Fibroblast of the aortic adventitia (primary cell): ENCODE data around the gene RREB1. TPM values are rescaled to one million over a fixed set of nuclear protein-coding genes. Genes with fewer than 3 reads are reported as not detected.

Experiments
- DNase-seq: peaks from one replicate; pipeline ENCODE4 v3.0.0-alpha.2; 2010; ENCODE audit warnings: low read depth
- H3K4me3 ChIP-seq: 2 replicates; pipeline ENCODE4 v1.5.1; 2011; ENCODE audit warnings: low read depth, mild to moderate bottlenecking, control low read depth, low read length, moderate library complexity
- total RNA-seq: library from RNA; depleted of rRNA; stranded (reverse); fragments of >200 nt; gene quantifications from 2 replicates; pipeline ENCODE4 v1.2.3, GENCODE V29; 2012; ENCODE audit warnings: low replicate concordance
- TF ChIP-seq, protein P1 (sequence below): IDR thresholded peaks from 2 replicates; pipeline ENCODE4 v1.5.1; 2011; ENCODE audit warnings: mild to moderate bottlenecking, low read length, control low read depth, inconsistent platforms; ENCODE audit not compliant: insufficient read depth

RREB1 gene
- total RNA-seq, 1 donor = 17.6 TPM

- no peak overlapping the region for H3K4me3 ChIP-seq
- TF ChIP-seq, protein P1, sequence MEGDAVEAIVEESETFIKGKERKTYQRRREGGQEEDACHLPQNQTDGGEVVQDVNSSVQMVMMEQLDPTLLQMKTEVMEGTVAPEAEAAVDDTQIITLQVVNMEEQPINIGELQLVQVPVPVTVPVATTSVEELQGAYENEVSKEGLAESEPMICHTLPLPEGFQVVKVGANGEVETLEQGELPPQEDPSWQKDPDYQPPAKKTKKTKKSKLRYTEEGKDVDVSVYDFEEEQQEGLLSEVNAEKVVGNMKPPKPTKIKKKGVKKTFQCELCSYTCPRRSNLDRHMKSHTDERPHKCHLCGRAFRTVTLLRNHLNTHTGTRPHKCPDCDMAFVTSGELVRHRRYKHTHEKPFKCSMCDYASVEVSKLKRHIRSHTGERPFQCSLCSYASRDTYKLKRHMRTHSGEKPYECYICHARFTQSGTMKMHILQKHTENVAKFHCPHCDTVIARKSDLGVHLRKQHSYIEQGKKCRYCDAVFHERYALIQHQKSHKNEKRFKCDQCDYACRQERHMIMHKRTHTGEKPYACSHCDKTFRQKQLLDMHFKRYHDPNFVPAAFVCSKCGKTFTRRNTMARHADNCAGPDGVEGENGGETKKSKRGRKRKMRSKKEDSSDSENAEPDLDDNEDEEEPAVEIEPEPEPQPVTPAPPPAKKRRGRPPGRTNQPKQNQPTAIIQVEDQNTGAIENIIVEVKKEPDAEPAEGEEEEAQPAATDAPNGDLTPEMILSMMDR = no peak
- no peak for DNase-seq
These were observed 108.1 kb downstream of the RREB1 start for GRCh38 chr6:7215798-7216231.

- TF ChIP-seq, protein P1 = no peak
- no peak for DNase-seq
- no peak overlapping the region for H3K4me3 ChIP-seq
These were observed 109.3 kb downstream of the RREB1 start for GRCh38 chr6:7216941-7217621.

- no peak for DNase-seq
- H3K4me3 ChIP-seq = no peak overlapping the region
- TF ChIP-seq, protein P1 = no peak
These were observed 110.7 kb downstream of the RREB1 start for GRCh38 chr6:7218406-7218988.

DNA sequence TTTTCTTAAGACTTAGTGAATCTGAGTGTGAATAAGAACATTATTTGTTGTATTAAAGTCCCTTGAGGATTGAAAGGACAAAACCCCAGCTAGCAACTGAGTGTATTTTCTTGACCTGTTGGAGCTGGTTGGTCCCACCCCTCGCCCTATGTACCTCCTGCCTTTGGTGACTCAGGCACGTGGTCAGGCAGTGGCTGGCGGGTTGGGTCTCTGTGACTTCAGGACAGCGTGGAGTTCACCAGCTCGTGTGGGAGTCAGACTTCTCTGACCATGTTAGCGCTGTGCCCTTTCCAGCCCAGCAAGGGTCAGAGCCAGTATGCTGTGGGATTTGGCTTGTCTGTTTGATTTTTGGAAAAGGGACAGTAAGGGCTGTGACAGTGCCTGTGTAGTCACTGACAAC lies 111.5 kb downstream of the RREB1 start:
- no peak overlapping the region for H3K4me3 ChIP-seq
- DNase-seq = no peak
- TF ChIP-seq, protein P1 = no peak

- TF ChIP-seq, protein P1 = no peak
- no peak overlapping the region for H3K4me3 ChIP-seq
- DNase-seq = no peak
These were observed 114.4 kb downstream of the RREB1 start for GRCh38 chr6:7222197-7222596.

DNA sequence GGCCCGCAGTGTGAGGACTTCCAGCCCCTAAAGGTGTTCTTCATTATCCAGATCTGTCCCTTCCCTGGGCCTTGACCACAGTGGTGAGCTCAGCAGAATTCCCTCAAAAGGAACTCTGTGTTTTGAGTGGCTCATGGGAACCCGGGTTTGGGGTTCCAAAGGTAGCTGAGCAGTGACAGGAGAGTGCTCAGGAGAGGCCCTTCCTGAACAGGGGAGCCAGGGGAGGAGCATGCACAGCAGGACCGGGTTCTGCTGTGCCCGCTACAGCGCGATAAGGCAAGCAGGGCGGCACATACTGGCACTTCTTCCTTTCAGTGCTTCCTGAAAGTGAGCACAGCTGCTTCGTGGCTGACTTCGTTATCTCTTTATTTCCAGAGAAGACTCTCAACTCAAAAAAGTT lies 117.0 kb downstream of the RREB1 start:
- TF ChIP-seq, protein P1 = no peak
- DNase-seq = no peak
- no peak overlapping the region for H3K4me3 ChIP-seq
